HG03175 (cell line): ENCODE measurements around the gene CCDC97.

Source experiments
- ATAC-seq: cut with Tn5 transposase; IDR thresholded peaks from one replicate; pipeline ENCODE4 v1.9.1; 2021; ENCODE audit warnings: mild to moderate bottlenecking, moderate library complexity; ENCODE audit not compliant: unreplicated experiment

The CCDC97 gene

GRCh38 chr19:41297628-41298347 lies 12.2 kb upstream of the CCDC97 start:
- peak; percentile 77 for ATAC-seq

GRCh38 chr19:41298348-41298964 lies 11.5 kb upstream of the CCDC97 start:
- peak; percentile 20 for ATAC-seq

- no peak for ATAC-seq
These were observed 10.8 kb upstream of the CCDC97 start for GRCh38 chr19:41299046-41299754.

- no peak for ATAC-seq
These were observed 10.2 kb upstream of the CCDC97 start for GRCh38 chr19:41299755-41300089.

GRCh38 chr19:41300555-41300954 lies 9.4 kb upstream of the CCDC97 start:
- ATAC-seq = no peak

- peak; percentile 59 for ATAC-seq
These were observed 7.2 kb upstream of the CCDC97 start for GRCh38 chr19:41302624-41303351.

- no peak for ATAC-seq
These were observed 6.0 kb upstream of the CCDC97 start for GRCh38 chr19:41303954-41304353.

- no peak for ATAC-seq
These were observed 5.1 kb upstream of the CCDC97 start for GRCh38 chr19:41304706-41305483.

- no peak for ATAC-seq
These were observed 3.8 kb upstream of the CCDC97 start for GRCh38 chr19:41305927-41306793.

- no peak for ATAC-seq
These were observed 2.7 kb upstream of the CCDC97 start for GRCh38 chr19:41307090-41307875.

GRCh38 chr19:41307954-41308449 lies 2.0 kb upstream of the CCDC97 start:
- no peak for ATAC-seq

- ATAC-seq = no peak
These were observed 1.4 kb upstream of the CCDC97 start for GRCh38 chr19:41308450-41309179.

GRCh38 chr19:41309180-41310032 lies 566 bp upstream of the CCDC97 start:
- ATAC-seq = no peak

- no peak for ATAC-seq
These were observed 1.1 kb downstream of the CCDC97 start for GRCh38 chr19:41311072-41311471.

GRCh38 chr19:41311613-41312012 lies 1.6 kb downstream of the CCDC97 start:
- no peak for ATAC-seq

- no peak for ATAC-seq
These were observed 6.4 kb downstream of the CCDC97 start for GRCh38 chr19:41316306-41316920.
